Measurements from ENCODE around the gene CYP2R1.

DNA sequence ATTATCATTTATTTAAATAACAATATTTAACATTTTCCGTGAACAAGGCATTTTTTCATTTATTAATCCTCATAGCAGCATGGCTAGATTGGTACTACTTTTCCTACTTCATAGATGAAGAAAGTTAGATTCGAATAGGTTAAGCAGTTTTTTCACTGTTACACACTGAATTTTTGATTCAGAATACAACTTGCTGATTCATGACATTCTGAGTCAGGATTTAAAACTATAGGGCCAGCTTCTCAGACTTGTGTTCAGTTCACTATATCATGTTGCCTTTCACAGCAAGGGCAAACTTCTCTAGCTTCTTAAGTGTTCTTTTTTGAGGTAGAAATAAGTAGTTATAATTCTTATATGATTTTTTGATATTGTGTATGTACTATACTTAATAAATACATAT is 31.5 kb downstream of the CYP2R1 start:
- no peak for TF ChIP-seq POLR2A (IDR thresholded peaks at IDR 0.05; ENCODE audit: low read depth, low read length)
- TF ChIP-seq SPI1 (IDR thresholded peaks at IDR 0.05; ENCODE audit: low read depth, low read length), result no peak
- no peak for TF ChIP-seq POLR2AphosphoS5 (IDR thresholded peaks at IDR 0.05; ENCODE audit: low read depth, low read length)
- TF ChIP-seq TAF1 (IDR thresholded peaks at IDR 0.05; ENCODE audit: low read depth, low read length), result no peak
- no peak for TF ChIP-seq POU2F2 (IDR thresholded peaks at IDR 0.05; ENCODE audit: low read depth, low read length)

Measured in GM12891 (cell line).